ENCODE data around the gene RCAN2.

GRCh38 chr6:46504242-46504641 is 13.0 kb upstream of the RCAN2 start:
- TF ChIP-seq CTCF (IDR thresholded peaks at IDR 0.05) (no peak), EP300 (IDR thresholded peaks at IDR 0.05) (no peak)

Measured in ovary (tissue), 3 donors.